Esophagus squamous epithelium (tissue), 4 donors: ENCODE data around the gene C1orf174.

Source experiments
- CTCF ChIP-seq, 6 experiments: fragments of 450-650 bp in 4 of 6; fragments of 200-600 bp in 2 of 6; sonication (generic) in 2 of 6; IDR thresholded peaks; one replicate each; pipeline ENCODE4 v1.5.1; 2016 to 2019; ENCODE audit warnings: antibody characterized with exemption in 6 of 6, mild to moderate bottlenecking in 4 of 6, moderate library complexity in 4 of 6
- POLR2A ChIP-seq, 4 donors: fragments of 450-650 bp; IDR thresholded peaks; one replicate each; pipeline ENCODE4 v1.6.1; 2017; ENCODE audit warnings: antibody characterized with exemption in 4 of 4, mild to moderate bottlenecking in 4 of 4, moderate library complexity in 3 of 4

- no peak for TF ChIP-seq CTCF (IDR thresholded peaks at IDR 0.05)
- TF ChIP-seq POLR2A (IDR thresholded peaks at IDR 0.05), result no peak
Measured at GRCh38 chr1:3864884-3865283, 35.2 kb downstream of the C1orf174 start.
